Spleen (tissue), 7 donors: ENCODE measurements around the gene NME4.

Experiments
- POLR2A ChIP-seq, 3 donors: fragments of 450-650 bp; IDR thresholded peaks; one replicate each; pipeline ENCODE4 v1.5.1; 2017; ENCODE audit warnings: antibody characterized with exemption in 3 of 3, mild to moderate bottlenecking in 1 of 3
- POLR2AphosphoS5 ChIP-seq, 3 donors: sonication (generic); formaldehyde crosslinking; IDR thresholded peaks; one replicate each; pipeline ENCODE4 v1.5.1; 2017; ENCODE audit warnings: antibody characterized with exemption in 3 of 3
- TF ChIP-seq, protein P1 (sequence below), 11 experiments: fragments of 200-600 bp in 7 of 11; fragments of 450-650 bp in 4 of 11; sonication (generic) in 4 of 11; IDR thresholded peaks in 8 of 11; conservative IDR thresholded peaks in 3 of 11; 1 replicate in 7 of 11; 2 replicates in 4 of 11; pipeline versions ENCODE4 v1.4.0 to v1.8.0; 2016 to 2021; ENCODE audit warnings: antibody characterized with exemption in 11 of 11, inconsistent platforms in 4 of 11, mild to moderate bottlenecking in 1 of 11
- donor health status: DM: no; HTN: no; CAD: no; lungs with moderate emphysema.
- donor health status: DM: no; HTN: no; CAD: no.
- donor health status: DM: no; HTN: no; CAD: no.

DNA sequence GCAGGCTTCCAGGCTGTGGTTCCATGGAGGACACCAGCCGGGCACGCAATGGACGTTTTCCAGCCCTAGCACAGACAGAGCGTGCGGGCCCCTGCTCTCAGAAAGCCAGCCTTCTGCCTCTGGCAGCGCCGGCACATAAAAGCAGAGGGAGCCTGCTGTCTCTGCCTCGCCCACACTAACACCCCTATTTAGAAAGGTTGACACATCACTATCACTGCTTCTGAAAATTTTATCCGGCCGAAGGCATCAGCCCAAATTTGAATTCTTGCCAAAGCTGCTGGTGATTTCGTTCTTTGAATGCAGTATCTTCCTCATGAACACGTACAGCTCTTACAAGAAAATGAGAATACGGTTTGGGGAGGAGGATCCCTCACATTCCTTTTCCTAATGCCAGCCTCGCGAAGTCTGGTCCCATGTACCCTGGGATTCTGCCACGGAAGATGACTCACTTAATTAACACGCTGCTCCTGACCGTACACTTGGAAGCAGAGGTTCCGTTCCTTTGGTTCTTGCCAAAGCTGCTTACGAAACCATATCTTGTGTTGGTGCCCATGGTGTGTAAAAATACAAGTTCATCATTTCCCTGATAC lies 27.1 kb downstream of the NME4 start:
- TF ChIP-seq, protein P1, sequence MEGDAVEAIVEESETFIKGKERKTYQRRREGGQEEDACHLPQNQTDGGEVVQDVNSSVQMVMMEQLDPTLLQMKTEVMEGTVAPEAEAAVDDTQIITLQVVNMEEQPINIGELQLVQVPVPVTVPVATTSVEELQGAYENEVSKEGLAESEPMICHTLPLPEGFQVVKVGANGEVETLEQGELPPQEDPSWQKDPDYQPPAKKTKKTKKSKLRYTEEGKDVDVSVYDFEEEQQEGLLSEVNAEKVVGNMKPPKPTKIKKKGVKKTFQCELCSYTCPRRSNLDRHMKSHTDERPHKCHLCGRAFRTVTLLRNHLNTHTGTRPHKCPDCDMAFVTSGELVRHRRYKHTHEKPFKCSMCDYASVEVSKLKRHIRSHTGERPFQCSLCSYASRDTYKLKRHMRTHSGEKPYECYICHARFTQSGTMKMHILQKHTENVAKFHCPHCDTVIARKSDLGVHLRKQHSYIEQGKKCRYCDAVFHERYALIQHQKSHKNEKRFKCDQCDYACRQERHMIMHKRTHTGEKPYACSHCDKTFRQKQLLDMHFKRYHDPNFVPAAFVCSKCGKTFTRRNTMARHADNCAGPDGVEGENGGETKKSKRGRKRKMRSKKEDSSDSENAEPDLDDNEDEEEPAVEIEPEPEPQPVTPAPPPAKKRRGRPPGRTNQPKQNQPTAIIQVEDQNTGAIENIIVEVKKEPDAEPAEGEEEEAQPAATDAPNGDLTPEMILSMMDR (IDR thresholded peaks at IDR 0.05 in 8 of 11, conservative IDR thresholded peaks at IDR 0.05 in 3 of 11), result no peak
- peak in 1 of 3 donors; percentile 53 for TF ChIP-seq POLR2AphosphoS5 (IDR thresholded peaks at IDR 0.05)
- TF ChIP-seq POLR2A (IDR thresholded peaks at IDR 0.05), result no peak
